Measurements from ENCODE around the gene ZFAND2A.
A peak's percentile ranks its signal among the peaks of the same experiment; 100 is the strongest.
"Not testable (repeated sequence)": the region's sequence is repeated elsewhere in the genome, so short reads cannot be mapped to it uniquely, and the experiment has no call there.

ZFAND2A gene

GRCh38 chr7:1174881-1175596 is 15.0 kb upstream of the ZFAND2A start:
- DNase-seq = no peak

DNA sequence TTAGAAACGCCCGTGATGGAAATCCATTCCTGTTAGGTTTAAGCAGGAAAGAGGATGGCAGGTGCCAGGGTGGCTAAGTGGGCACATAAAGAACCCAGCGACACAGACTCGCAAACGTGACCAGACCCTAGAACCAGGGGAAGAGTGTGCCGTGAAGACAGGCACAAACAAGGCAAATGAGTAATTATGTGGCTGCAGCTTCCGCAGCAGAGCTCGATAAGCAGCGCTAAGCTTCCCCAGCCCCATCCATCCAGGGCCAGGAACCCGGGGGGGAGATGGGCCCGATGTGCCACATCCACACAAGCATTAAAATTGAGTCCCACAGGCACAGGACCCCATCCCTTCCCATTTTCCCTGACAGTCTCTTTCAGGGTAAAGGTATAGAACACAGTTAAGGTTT is 14.0 kb upstream of the ZFAND2A start:
- DNase-seq = no peak

GRCh38 chr7:1172666-1173523 is 12.9 kb upstream of the ZFAND2A start:
- no peak for DNase-seq

DNA sequence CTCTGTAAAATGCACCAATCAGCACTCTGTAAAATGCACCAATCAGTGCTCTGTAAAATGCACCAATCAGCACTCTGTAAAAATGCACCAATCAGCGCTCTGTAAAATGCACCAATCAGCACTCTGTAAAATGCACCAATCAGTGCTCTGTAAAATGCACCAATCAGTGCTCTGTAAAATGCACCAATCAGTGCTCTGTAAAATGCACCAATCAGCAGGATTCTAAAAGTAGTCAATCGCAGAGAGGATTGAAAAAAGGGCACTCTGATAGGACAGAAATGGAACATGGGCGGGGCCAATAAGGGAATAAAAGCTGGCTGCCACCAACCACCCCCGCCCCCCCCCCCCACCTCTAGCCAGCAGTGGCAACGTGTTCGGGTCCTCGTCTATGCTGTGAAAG is 11.5 kb upstream of the ZFAND2A start:
- not testable (repeated sequence) for DNase-seq

DNA sequence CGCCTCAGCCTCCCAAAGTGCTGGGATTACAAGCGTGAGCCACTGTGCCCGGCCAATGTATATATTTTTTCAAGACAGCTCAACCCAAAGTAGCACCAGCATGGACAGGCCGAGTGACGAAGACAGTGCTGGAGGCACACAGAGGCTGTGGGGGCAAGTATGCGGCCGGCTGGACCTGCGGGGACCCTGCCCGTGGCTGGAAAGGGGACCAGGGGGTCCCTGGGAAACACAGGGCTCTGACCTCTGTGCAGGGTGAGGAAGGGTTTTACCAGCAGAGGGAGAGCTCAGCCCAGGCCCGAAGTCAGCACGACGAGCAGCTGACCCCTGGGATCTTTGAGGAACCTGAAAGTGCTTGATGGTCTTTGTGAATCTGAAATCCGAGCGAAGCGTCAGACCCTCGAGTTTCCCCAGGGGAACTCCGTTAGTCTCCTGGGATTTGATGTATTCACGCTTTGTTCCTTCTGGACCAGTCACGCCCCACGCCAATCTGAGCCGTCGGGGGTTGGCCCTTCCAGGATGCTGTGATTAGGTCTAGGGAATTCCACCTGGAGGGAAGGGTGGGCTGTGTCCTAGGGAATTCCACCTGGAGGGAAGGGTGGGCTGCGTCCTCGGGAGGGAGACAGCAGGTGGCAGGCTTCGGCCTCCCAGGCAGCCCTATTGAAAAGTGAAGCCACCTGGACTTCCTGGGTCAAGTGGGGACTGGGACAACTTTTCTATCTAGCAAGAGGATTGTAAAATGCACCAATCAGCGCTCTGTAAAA is 10.9 kb upstream of the ZFAND2A start:
- no peak for DNase-seq

GRCh38 chr7:1169409-1170368 is 9.7 kb upstream of the ZFAND2A start:
- DNase-seq = peak; percentile 45 to 47

DNA sequence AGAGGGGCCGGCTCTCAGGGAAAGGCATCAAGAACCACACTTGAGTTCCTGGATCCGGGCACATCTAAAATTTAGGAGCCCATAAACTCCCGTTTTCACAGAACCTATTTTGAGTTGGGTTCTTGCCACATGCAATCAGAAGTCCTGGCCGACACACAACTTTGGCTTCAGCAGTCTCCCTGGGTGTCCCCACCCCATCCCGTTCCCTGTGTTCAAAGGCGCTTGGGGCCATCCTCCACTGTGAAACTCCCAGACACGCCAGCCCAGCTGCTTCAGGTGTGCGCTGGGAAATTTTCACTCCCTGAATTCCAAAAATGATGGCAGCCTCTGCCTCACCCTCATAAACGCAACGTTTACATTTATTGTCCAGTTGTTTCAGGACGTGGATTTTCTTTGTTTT is 8.4 kb upstream of the ZFAND2A start:
- no peak for DNase-seq

- no peak for DNase-seq
Observed at GRCh38 chr7:1164436-1164835, 4.4 kb upstream of the ZFAND2A start.

- no peak for DNase-seq
Observed at GRCh38 chr7:1163121-1163520, 3.1 kb upstream of the ZFAND2A start.

- no peak for DNase-seq
Observed at GRCh38 chr7:1160670-1161021, 650 bp upstream of the ZFAND2A start.

DNA sequence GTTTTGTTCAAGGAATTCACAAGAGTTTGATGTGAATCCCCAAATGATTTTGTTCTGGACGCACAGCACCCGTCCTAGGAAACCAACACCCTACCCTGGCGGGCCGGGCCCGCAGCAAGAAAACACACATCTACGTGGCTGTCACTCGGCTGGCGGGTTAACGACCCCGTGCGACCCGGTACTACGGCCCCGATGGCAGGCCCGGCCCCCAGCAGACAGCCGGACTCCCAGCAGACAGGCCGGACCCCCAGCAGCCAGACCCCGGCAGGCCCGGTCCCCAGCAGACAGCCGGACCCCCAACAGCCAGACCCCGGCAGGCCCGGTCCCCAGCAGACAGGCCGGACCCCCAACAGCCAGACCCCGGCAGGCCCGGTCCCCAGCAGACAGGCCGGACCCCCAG is 765 bp downstream of the ZFAND2A start:
- not testable (repeated sequence) for DNase-seq

GRCh38 chr7:1158203-1159126 is 1.5 kb downstream of the ZFAND2A start:
- DNase-seq = no peak

DNA sequence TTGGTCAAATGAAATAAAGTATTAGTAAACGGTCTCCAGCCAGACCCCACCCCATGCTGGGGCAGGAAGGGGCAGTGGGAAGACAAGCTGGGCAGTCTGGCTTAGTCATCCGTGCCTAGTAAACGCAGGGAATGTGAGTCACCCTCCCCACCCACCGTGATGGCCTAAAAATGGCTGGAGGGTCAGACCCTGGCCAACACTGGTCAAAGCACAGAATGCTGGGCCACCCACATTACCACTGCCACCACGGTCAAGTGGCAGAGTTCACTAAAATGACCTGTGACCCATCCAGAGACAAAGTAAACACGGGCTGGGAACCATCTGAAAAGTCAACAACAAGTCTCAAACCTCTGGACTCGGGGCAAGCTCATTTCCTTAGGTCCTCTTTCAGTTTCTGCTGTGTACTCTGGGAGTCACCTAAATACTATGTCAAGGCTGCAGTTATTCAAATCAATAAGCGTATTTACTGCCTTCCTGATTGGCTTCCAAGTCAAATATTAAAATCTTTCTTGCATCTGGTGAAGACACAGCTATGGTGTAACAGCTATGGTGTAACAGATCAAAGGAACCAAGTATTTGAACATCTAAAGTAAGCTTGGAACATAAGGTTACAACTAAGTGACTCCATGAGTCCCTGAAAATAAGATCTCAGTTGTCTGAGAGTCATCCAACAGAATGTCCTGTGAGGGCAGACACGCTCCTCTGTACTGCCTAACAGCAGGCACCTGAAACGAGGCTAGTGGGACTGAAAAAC is 3.0 kb downstream of the ZFAND2A start:
- DNase-seq = no peak

- not testable (repeated sequence) for DNase-seq
Observed at GRCh38 chr7:1155818-1156781, 3.9 kb downstream of the ZFAND2A start.

DNA sequence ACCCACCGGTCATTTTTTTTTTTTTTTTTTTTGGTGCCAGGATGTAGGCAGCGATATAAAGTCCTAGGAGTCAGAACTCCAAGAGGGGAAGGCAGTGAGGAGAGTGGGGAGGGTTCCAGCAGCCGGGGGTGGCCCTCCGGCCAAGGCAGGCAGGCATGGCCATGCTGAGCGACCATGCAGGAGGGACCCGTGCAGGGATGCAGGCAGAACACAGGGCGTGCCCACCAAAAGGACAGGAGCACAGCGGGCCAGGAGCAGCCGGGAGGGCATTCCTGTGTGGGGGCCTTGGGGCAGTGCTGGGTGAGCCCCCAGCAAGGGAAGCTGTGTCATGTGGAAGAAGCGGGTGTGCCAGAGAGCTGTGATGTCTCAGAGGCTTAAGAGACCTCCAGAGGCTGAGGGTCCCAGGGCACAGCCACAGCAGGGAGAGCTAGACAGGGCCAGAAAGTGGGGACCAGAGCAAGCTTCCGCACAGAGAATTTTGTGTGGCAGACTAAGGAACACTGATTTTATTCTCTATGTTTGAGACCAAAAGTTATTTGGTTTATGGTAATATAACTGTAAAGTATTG is 5.7 kb downstream of the ZFAND2A start:
- DNase-seq = no peak

DNA sequence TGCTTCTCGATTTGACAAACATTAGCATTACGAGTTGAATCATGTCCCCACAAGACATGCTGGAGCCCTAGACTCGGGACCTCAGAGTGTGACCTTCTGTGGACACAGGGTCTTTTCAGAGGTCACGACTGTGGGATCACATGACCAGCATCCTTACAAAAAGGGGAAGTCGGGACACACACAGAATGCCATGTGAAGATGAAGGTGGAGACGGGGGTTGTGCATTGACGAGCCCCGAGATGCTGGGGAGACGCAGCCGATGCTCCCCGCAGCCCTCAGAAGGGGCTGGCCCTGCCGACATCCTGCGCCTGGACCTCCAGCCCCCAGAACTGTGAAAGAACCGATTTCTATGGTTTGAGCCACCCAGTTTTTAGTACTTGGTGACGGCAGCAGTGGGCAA is 7.5 kb downstream of the ZFAND2A start:
- no peak for DNase-seq

DNA sequence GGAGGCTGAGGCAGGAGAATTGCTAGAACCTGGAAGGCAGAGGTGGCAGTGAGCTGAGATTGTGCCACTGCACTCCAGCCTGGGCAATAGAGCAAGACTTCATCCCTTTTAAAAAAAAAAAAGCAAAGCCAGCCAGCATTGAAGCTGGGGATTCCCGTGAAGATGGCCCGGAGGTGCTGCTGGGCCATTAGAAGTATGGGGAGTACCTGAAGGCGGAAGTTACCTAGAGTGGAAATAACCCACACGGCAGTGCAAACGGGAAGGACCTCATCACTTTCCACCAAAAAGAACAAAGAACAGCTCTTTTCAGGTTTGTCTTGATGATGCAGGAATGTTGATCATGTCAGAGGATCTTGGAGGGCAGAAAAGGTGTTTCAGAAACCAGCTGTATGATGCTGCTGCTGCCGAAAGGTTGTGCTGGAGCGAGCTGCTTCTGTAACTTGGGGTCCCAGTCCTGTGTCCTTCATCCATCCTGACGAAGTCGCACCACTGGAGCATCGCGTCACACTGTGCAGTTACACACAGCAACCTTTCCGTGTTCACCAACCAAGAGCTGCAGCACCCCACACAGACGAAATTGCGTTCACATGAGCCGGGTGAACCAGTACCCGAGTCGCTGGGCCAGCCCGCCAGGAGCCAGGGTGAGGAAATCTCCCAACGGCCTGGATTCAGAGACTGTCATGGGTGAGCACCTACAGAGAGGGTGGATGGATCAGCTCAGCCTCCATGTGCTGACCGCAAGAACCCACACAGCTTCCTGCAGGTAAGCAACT is 8.2 kb downstream of the ZFAND2A start:
- no peak for DNase-seq

DNA sequence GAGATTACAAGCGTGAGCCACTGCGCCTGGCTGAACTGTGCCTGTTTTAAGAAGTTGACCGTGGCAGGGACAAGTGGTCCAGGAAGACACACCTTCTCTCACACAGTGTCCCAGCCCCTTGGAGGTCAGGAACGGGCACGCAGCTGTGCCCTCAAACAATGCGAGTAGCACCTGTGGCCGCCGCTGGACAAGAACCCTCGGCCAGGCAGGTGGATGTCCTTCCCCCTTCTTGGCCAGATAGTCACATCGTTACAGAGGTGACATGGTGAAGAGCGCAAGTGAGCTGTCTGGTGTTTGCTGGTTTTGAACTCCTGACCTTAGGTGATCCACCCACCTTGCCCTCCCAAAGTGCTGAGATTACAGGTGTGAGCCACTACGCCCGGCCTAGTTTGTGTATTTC is 8.8 kb downstream of the ZFAND2A start:
- DNase-seq = no peak

Measured in Kasumi-1 (cell line).